Sigmoid colon (tissue), 3 donors: ENCODE results near the gene CFAP300.

Experiments used
- POLR2A ChIP-seq, 2 donors: fragments of 450-650 bp; IDR thresholded peaks; one replicate each; pipeline ENCODE4 v1.6.1; 2016; ENCODE audit warnings: antibody characterized with exemption in 2 of 2, mild to moderate bottlenecking in 2 of 2, moderate library complexity in 2 of 2
- TF ChIP-seq, protein P1 (sequence below), 4 experiments: fragments of 450-650 bp in 3 of 4; fragments of 200-600 bp in 1 of 4; IDR thresholded peaks; one replicate each; pipeline ENCODE4 v1.5.1; 2016 to 2019; ENCODE audit warnings: antibody characterized with exemption in 4 of 4, mild to moderate bottlenecking in 3 of 4, moderate library complexity in 2 of 4

DNA sequence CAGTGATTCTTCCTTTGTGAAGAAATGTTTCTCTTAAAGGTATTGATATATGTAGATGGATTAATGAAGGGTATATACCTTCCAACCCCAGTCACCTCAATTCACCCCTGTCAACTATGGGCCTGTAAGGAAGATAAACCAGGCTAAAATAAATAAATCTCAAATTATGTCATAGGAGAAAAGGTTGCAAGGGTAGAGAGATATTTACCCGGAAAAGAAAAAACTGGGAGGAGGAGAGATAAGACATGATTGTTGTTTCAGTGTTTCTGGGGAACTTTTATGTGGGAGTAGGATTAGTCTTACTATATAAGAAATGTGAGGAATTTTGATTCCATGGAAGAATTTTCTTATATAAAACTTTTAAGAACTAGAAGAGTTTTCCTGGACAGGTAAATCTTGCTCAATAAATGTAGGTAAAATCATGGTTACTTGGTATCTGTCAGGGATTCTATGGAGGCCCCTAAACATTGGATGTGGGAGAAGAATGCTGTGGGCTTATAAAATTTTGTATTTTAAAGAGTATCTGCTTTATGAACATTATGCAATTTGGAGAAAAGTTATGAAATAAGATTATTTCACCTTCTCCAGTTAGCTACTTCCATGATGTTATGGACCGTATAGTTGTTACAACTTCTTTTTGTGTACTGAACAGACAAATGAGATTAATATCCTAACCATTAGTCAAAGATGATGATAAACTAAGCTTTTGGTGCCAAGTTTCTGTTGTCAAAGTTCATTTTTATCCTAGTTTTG is 69.4 kb downstream of the CFAP300 start:
- TF ChIP-seq, protein P1, sequence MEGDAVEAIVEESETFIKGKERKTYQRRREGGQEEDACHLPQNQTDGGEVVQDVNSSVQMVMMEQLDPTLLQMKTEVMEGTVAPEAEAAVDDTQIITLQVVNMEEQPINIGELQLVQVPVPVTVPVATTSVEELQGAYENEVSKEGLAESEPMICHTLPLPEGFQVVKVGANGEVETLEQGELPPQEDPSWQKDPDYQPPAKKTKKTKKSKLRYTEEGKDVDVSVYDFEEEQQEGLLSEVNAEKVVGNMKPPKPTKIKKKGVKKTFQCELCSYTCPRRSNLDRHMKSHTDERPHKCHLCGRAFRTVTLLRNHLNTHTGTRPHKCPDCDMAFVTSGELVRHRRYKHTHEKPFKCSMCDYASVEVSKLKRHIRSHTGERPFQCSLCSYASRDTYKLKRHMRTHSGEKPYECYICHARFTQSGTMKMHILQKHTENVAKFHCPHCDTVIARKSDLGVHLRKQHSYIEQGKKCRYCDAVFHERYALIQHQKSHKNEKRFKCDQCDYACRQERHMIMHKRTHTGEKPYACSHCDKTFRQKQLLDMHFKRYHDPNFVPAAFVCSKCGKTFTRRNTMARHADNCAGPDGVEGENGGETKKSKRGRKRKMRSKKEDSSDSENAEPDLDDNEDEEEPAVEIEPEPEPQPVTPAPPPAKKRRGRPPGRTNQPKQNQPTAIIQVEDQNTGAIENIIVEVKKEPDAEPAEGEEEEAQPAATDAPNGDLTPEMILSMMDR (IDR thresholded peaks at IDR 0.05) = no peak
- no peak for TF ChIP-seq POLR2A (IDR thresholded peaks at IDR 0.05)
